Measurements from ENCODE around the gene GNG12. TPM values are rescaled to one million over a fixed set of nuclear protein-coding genes. Genes with fewer than 3 reads are reported as not detected.

GNG12 gene
- total RNA-seq, 1 experiment from 2014 or later = 14.3 TPM

DNA sequence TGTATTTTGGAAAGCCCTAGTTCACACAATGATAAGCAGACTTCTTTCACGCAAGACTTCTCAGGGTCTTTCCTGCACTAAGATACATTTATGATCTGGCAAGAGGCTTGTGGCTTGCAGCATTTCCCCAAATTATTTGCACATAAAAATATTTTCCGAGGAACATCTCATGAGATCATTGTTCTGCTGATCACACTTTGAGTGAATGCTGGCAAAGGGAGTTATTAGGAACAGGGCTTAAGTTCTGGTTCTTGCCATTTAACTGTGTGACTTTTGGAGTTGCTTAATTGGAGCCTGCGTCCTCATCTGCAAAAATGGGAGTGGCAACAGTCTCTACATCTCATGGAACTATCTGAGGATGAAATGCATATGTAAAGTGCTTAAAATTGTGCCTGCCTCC is 98.1 kb downstream of the GNG12 start:
- no peaks in the 10 kb centered on the region for H3K27me3 ChIP-seq (ENCODE audit: insufficient read depth, low read length)
- no peaks in the 10 kb centered on the region; the same call in 1 of the 2 replicates for H3K4me1 ChIP-seq (ENCODE audit: insufficient read depth, low read length)
- H4K20me1 ChIP-seq (ENCODE audit: control insufficient read depth, insufficient read depth, insufficient read length) = peaks cover 2% of the 10 kb centered on the region
- H2BK12ac ChIP-seq (ENCODE audit: insufficient read length, low read depth, low read length) = no peak overlapping the region
- Mint-ChIP-seq H3K36me3 (ENCODE audit: insufficient read depth in 1 of 3, low read depth in 3 of 3) (no peaks in the 10 kb centered on the region), H3K27ac (no peak overlapping the region), H3K4me3 (no peak overlapping the region), H3K9me3 (no peaks in the 10 kb centered on the region; a peak in 1 of 5 replicates), H3K27me3 (ENCODE audit: low read depth) (no peaks in the 10 kb centered on the region), H3K4me1 (peaks cover 19 to 25% of the 10 kb centered on the region in 2 experiments)
- no peak overlapping the region for H3K9ac ChIP-seq (ENCODE audit: extremely low read depth, insufficient read length, low read length)
- H3K23ac ChIP-seq (ENCODE audit: insufficient read length, low read depth, low read length) = no peak overlapping the region
- H3K27ac ChIP-seq (ENCODE audit: insufficient read length, low read depth, low read length) = no peak overlapping the region
- no peaks in the 10 kb centered on the region for H3K79me1 ChIP-seq (ENCODE audit: insufficient read depth, low read depth, low read length, poor library complexity, severe bottlenecking)
- H3T11ph ChIP-seq (ENCODE audit: low read length) = no peak overlapping the region
- no peak for DNase-seq
- no peak overlapping the region for H2BK120ac ChIP-seq (ENCODE audit: low read depth, low read length, poor library complexity, severe bottlenecking)
- H3K4ac ChIP-seq (ENCODE audit: low read depth, low read length) = no peak overlapping the region
- H3K4me2 ChIP-seq (ENCODE audit: insufficient read depth, insufficient read length, low read length) = no peak overlapping the region
- H3K79me2 ChIP-seq (ENCODE audit: insufficient read depth, low read length) = no peaks in the 10 kb centered on the region
- no peaks in the 10 kb centered on the region for H3K9me3 ChIP-seq (ENCODE audit: control insufficient read depth, low read depth, low read length)
- no peak overlapping the region for H2BK20ac ChIP-seq (ENCODE audit: low read depth, low read length, poor library complexity, severe bottlenecking)
- no peak overlapping the region for H3K18ac ChIP-seq (ENCODE audit: insufficient read length, low read depth, low read length)
- no peak overlapping the region for H2BK5ac ChIP-seq (ENCODE audit: insufficient read length, low read length)
- H3K14ac ChIP-seq (ENCODE audit: insufficient read depth, low read length) = no peak overlapping the region
- no CpG with 5 or more reads among the region's 3 CpGs for WGBS (ENCODE audit: extremely low coverage, insufficient read length, low lambda C conversion rate)
- no peak overlapping the region for H2AK5ac ChIP-seq (ENCODE audit: insufficient read length, low read length)
- no peak overlapping the region for H3K56ac ChIP-seq (ENCODE audit: insufficient read length, low read depth, low read length)
- H4K8ac ChIP-seq (replicated peaks; ENCODE audit: insufficient read length, low read depth, low read length) = no peak overlapping the region
- H2BK15ac ChIP-seq (ENCODE audit: low read depth, low read length) = no peak overlapping the region
- H3K23me2 ChIP-seq (ENCODE audit: insufficient read length, low read depth, low read length, poor library complexity, severe bottlenecking) = no peaks in the 10 kb centered on the region
- H2AFZ ChIP-seq (ENCODE audit: low read length) = no peak overlapping the region
- H4K5ac ChIP-seq (ENCODE audit: insufficient read length, low read depth, low read length) = no peak overlapping the region
- no peak overlapping the region for H4K91ac ChIP-seq (ENCODE audit: insufficient read length, low read depth, low read length)
- TF ChIP-seq, protein P1, sequence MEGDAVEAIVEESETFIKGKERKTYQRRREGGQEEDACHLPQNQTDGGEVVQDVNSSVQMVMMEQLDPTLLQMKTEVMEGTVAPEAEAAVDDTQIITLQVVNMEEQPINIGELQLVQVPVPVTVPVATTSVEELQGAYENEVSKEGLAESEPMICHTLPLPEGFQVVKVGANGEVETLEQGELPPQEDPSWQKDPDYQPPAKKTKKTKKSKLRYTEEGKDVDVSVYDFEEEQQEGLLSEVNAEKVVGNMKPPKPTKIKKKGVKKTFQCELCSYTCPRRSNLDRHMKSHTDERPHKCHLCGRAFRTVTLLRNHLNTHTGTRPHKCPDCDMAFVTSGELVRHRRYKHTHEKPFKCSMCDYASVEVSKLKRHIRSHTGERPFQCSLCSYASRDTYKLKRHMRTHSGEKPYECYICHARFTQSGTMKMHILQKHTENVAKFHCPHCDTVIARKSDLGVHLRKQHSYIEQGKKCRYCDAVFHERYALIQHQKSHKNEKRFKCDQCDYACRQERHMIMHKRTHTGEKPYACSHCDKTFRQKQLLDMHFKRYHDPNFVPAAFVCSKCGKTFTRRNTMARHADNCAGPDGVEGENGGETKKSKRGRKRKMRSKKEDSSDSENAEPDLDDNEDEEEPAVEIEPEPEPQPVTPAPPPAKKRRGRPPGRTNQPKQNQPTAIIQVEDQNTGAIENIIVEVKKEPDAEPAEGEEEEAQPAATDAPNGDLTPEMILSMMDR (conservative IDR thresholded peaks at IDR 0.05) = no peak

All from H9 (cell line).